GM06990 (cell line): Measurements from ENCODE around the gene TUNAR.

Source experiments
- DNase-seq: peaks from one replicate; pipeline ENCODE4 v3.0.0-alpha.2; 2011; ENCODE audit not compliant: insufficient read length; ENCODE audit errors: extremely low read depth
- H3K27me3 ChIP-seq: replicated peaks from 2 replicates; pipeline ENCODE4 v1.6.0; 2011; ENCODE audit warnings: low read length; ENCODE audit not compliant: control insufficient read depth, insufficient read depth
- H3K36me3 ChIP-seq: 2 replicates; pipeline ENCODE4 v1.5.1; 2011; ENCODE audit warnings: low read length; ENCODE audit not compliant: control insufficient read depth, insufficient read depth
- H3K4me3 ChIP-seq: replicated peaks from 2 replicates; pipeline ENCODE4 v1.5.1; 2011; ENCODE audit warnings: low read depth, mild to moderate bottlenecking, control low read depth, low read length
- TF ChIP-seq, protein P1 (sequence below): IDR thresholded peaks from 2 replicates; pipeline ENCODE4 v1.5.1; 2011; ENCODE audit warnings: low read length, control low read depth, mild to moderate bottlenecking, inconsistent platforms; ENCODE audit not compliant: insufficient read depth, poor library complexity, severe bottlenecking

Gene TUNAR

DNA sequence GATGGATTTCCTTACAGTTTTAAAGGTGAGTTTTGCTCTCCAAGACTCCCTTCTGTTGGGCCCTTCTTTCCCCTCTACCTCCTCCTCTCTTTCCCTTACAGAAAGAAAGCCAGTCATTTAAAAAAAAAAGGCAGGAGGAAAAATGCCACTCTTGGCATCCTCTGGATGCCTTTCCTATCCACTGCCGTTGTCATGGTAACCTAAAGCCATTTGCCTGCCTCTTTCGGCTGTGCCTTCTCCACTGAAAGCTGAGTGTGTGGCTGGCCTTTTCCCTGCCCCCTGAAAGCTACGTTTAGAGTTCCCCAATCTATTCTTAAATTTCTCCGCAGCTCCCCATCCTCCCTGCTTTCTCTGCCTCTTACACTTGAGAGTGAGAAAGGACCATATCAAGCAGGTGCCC lies 67.1 kb downstream of the TUNAR start:
- no peak overlapping the region for H3K4me3 ChIP-seq
- H3K27me3 ChIP-seq = no peaks in the 10 kb centered on the region; the same call in 1 of the 2 replicates
- TF ChIP-seq, protein P1, sequence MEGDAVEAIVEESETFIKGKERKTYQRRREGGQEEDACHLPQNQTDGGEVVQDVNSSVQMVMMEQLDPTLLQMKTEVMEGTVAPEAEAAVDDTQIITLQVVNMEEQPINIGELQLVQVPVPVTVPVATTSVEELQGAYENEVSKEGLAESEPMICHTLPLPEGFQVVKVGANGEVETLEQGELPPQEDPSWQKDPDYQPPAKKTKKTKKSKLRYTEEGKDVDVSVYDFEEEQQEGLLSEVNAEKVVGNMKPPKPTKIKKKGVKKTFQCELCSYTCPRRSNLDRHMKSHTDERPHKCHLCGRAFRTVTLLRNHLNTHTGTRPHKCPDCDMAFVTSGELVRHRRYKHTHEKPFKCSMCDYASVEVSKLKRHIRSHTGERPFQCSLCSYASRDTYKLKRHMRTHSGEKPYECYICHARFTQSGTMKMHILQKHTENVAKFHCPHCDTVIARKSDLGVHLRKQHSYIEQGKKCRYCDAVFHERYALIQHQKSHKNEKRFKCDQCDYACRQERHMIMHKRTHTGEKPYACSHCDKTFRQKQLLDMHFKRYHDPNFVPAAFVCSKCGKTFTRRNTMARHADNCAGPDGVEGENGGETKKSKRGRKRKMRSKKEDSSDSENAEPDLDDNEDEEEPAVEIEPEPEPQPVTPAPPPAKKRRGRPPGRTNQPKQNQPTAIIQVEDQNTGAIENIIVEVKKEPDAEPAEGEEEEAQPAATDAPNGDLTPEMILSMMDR = no peak
- no peaks in the 10 kb centered on the region for H3K36me3 ChIP-seq
- DNase-seq = no peak

DNA sequence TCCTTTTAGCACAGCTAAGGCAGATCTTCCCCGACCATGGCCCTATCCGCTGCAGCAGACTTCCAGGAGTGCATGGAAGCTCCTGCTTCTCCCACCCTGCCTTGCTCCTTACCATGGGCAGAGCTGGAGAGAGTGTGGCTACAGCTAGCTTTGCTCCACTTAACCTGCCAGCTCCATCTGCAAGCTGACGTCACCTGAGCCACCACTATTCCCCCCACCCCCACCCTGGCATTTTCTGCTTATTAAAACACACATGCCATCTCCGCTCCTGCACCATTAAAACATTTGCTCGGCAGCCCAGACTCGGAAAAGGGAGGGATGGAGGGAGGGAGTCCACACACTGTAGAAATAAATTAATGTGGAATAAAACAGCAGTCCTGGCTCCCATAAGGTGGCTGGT lies 67.8 kb downstream of the TUNAR start:
- no peak for DNase-seq
- Histone ChIP-seq H3K36me3 (no peaks in the 10 kb centered on the region), H3K27me3 (no peaks in the 10 kb centered on the region; the same call in 1 of the 2 replicates), H3K4me3 (no peak overlapping the region)
- TF ChIP-seq, protein P1 = no peak

DNA sequence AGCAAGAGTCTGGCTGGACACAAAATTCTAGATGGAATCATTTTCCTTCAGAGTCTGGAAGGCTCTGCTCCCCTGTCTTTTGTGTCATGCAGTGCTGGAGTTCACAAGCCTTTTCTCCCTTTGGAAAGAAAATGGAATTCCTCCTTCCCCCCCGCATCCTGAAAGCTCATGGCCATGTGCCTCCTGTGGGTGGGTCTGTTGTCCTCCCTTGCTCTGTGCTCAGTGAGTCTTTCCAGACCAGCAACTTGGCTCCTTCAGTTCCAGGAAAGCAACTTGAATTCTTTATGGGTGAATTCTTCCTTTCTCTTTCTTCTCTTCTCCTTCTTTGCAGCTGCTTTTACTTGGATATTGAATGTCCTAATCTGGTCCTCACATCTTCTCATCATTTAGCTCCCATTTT lies 70.2 kb downstream of the TUNAR start:
- TF ChIP-seq, protein P1 = no peak
- DNase-seq = no peak
- no peak overlapping the region for H3K4me3 ChIP-seq
- no peaks in the 10 kb centered on the region for H3K36me3 ChIP-seq
- H3K27me3 ChIP-seq = no peaks in the 10 kb centered on the region; the same call in 1 of the 2 replicates

GRCh38 chr14:95948558-95948981 lies 71.9 kb downstream of the TUNAR start:
- no peak for DNase-seq
- Histone ChIP-seq H3K4me3 (no peak overlapping the region), H3K36me3 (no peaks in the 10 kb centered on the region), H3K27me3 (no peaks in the 10 kb centered on the region; the same call in 1 of the 2 replicates)
- TF ChIP-seq, protein P1 = no peak

- no peaks in the 10 kb centered on the region; the same call in 1 of the 2 replicates for H3K27me3 ChIP-seq
- DNase-seq = no peak
- TF ChIP-seq, protein P1 = no peak
- no peaks in the 10 kb centered on the region for H3K36me3 ChIP-seq
- no peak overlapping the region for H3K4me3 ChIP-seq
These were observed 74.7 kb downstream of the TUNAR start for GRCh38 chr14:95951359-95951758.
